Pulmonary artery endothelial cell (primary cell): ENCODE measurements around the gene LIME1. TPM values are rescaled to one million over a fixed set of nuclear protein-coding genes. Genes with fewer than 3 reads are reported as not detected.
A peak's percentile ranks its signal among the peaks of the same experiment; 100 is the strongest.
"Not testable (repeated sequence)": the region's sequence is repeated elsewhere in the genome, so short reads cannot be mapped to it uniquely, and the experiment has no call there.

ENCODE experiments used
- DNase-seq: peaks from one replicate; pipeline ENCODE4 v3.0.0-alpha.2; 2011; ENCODE audit warnings: low read depth, low spot score
- total RNA-seq: library from RNA; depleted of rRNA; stranded (reverse); fragments of >200 nt; gene quantifications from 2 replicates; pipeline ENCODE4 v1.2.3, GENCODE V29; 2014

The LIME1 gene
- total RNA-seq, 1 donor from 2014 or later: 1.6 TPM

- peak; percentile 40 for DNase-seq
These were observed 28.7 kb upstream of the LIME1 start, which contains the start of the genes ARFRP1 and ZGPAT for GRCh38 chr20:63707558-63708300. Gene ARFRP1 (minus strand): TSS chr20:63707976. CDS start chr20:63707091, 885 bp downstream. Gene ZGPAT (plus strand): TSS chr20:63708039. CDS start chr20:63708581, 542 bp downstream.

GRCh38 chr20:63708301-63709148 is 27.9 kb upstream of the LIME1 start:
- no peak for DNase-seq

GRCh38 chr20:63709149-63709527 is 27.3 kb upstream of the LIME1 start:
- DNase-seq: no peak

- no peak for DNase-seq
These were observed 25.3 kb upstream of the LIME1 start for GRCh38 chr20:63711085-63711645.

GRCh38 chr20:63712191-63712590 is 24.3 kb upstream of the LIME1 start:
- DNase-seq: no peak

DNA sequence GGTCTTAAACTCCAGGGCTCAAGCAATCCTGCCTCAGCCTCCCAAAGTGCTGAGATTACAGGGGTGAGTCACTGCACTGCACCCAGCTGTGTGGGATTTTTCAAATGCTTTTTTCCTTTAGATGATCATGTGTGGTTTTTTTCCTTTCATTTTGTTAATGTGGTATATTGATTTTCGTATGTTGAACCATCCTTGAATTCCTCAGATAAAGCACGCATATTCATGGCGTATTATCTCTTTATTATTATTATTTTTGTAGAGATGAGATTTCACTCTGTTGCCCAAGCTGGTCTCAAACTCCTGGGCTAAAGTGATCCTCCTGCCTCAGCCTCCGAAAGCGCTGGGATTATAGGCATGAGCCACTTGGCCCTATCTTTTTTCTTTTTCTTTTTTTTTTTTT is 21.6 kb upstream of the LIME1 start:
- no peak for DNase-seq

DNA sequence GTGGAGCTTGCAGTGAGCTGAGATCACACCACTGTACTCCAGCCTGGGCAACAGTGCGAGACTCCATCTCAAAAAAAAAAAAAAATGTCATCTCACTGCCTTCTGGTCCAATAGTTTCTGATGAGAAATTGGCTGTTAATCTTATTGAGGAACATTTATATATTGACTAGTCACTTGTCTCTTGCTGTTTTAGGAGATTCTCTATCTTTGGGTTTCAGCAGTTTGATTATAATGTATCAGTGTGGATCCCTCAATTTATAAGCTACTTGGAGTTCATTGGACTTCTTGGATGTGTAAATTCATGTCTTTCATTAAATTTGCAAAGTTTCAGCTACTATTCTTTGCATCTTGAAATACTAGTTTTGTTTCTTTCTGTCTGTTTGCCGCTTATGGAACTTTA is 17.5 kb upstream of the LIME1 start:
- DNase-seq: no peak

DNA sequence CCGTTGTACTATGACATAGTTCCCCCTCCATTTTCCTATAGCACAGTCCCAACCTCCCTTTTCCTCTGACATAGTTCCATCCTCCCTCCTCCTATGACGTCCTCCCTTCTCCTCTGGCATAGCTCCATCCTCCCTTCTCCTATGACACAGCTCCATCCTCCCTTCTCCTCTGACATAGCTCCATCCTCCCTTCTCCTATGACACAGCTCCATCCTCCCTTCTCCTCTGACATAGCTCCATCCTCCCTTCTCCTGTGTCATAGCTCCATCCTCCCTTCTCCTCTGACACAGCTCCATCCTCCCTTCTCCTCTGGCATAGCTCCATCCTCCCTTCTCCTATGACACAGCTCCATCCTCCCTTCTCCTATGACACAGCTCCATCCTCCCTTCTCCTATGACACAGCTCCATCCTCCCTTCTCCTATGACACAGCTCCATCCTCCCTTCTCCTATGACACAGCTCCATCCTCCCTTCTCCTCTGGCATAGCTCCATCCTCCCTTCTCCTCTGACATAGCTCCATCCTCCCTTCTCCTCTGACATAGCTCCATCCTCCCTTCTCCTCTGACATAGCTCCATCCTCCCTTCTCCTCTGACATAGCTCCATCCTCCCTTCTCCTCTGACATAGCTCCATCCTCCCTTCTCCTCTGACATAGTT is 13.4 kb upstream of the LIME1 start:
- DNase-seq: not testable (repeated sequence)

DNA sequence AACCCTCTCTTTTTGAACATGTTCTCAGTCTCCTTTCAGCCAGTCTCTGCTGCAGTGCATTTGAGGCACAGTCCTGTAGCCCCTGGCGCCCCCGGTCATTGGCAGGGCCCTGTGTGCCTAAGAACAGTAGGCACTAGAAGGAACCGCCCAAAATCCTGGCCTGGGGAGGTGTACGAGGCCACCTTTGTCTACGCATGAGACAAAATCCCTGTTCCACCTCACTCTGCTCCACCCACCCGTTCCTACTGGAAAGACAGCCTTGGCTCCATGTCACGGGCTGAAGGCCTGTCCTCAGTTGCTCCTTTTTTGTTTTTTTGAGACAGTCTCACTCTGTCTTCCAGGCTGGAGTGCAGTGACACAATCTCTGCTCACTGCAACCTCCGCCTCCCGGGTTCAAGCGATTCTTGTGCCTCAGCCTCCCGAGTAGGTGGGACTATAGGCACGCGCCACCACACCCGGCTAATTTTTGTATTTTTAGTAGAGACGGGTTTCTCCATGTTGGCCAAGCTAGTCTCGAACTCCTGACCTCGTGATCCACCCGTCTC is 6.2 kb upstream of the LIME1 start:
- not testable (repeated sequence) for DNase-seq

DNA sequence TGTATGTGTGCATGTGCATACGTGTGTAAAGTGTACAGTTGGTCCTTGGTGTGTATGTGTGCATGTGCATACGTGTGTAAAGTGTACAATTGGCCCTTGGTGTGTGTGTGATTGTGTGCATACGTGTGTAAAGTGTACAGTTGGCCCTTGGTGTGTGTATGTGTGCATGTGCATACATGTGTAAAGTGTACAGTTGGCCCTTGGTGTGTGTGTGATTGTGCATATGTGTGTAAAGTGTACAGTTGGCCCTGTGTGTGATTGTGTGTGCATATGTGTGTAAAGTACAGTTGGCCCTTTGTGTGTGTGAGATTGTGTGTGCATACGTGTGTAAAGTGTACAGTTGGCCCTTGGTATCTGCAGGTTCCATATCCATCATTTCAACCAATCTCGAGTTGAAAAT is 5.1 kb upstream of the LIME1 start:
- no peak for DNase-seq

GRCh38 chr20:63732118-63733095 is 4.1 kb upstream of the LIME1 start:
- DNase-seq: no peak

GRCh38 chr20:63733117-63733516 is 3.3 kb upstream of the LIME1 start:
- no peak for DNase-seq

- DNase-seq: no peak
These were observed 2.8 kb upstream of the LIME1 start for GRCh38 chr20:63733579-63734081.

- DNase-seq: no peak
These were observed 2.1 kb upstream of the LIME1 start for GRCh38 chr20:63734111-63734945.

- no peak for DNase-seq
These were observed 1.3 kb upstream of the LIME1 start for GRCh38 chr20:63734946-63735858.

DNA sequence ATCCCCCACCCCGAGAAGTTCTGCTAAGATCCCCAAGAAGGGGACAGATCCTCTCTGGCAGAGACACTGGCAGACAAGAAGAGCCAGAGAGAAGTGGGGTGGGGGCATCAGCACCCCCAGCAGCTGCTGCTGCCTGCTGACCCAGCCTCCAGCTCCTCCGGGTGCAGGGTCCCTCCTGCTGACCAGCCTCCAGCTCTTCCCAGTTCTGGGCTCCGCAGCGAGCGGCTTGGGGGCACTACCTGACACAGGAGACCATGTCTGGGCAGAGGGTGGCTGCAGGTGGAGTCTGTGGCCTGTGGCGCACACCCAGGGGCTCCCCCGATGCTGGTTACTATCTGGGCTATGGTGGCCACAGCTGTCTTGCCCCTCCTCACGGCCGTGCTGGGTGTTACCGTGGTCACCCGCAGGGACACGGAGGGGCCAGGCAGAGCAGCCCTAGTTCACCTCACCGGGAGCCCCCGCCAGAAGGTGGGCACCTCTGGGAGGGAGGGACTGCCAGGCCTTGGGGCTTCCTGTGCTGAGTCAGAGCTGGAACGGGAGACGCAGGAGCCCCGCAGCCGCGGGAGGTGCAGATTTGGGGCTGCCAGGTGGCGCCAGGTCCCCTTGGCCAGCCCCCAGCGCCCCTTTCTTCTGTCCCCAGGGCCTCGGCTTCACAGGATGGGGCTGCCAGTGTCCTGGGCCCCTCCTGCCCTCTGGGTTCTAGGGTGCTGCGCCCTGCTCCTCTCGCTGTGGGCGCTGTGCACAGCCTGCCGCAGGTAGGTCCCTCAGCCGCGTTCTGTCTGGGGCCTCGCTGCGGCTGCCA is 630 bp downstream of the LIME1 start:
- no peak for DNase-seq

- no peak for DNase-seq
These were observed 1.2 kb downstream of the LIME1 start for GRCh38 chr20:63737695-63737944.
